GM18520 (cell line): ENCODE results near the gene OSBPL10.
"Not testable (repeated sequence)": the region's sequence is repeated elsewhere in the genome, so short reads cannot be mapped to it uniquely, and the experiment has no call there.

ENCODE experiments used
- ATAC-seq: cut with Tn5 transposase; IDR thresholded peaks from one replicate; pipeline ENCODE4 v1.9.1; 2021; ENCODE audit not compliant: unreplicated experiment

The OSBPL10 gene

GRCh38 chr3:31817411-31817966 lies 163.6 kb downstream of the OSBPL10 start:
- ATAC-seq, result no peak

- ATAC-seq, result no peak
These were observed 165.2 kb downstream of the OSBPL10 start for GRCh38 chr3:31815631-31816440.

DNA sequence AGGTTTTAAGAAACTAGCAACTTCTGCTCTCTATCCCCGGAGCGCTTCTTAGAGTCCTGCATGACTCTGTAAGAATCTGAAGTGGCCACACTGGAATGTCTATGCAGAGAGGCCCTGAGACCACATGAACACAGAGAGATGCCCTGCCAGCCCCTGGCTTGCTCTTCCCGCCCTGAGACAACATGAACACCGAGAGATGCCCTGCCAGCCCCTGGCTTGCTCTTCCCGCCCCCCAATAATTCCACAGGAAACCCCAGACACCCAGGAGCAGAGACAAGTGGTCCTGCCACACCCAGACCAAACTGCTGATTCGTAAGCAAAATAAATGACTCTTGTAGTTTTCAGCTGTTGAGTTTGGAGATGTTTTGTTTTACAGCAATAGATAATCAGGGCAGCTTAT lies 166.1 kb downstream of the OSBPL10 start:
- no peak for ATAC-seq

GRCh38 chr3:31813686-31814085 lies 167.4 kb downstream of the OSBPL10 start:
- ATAC-seq, result no peak

DNA sequence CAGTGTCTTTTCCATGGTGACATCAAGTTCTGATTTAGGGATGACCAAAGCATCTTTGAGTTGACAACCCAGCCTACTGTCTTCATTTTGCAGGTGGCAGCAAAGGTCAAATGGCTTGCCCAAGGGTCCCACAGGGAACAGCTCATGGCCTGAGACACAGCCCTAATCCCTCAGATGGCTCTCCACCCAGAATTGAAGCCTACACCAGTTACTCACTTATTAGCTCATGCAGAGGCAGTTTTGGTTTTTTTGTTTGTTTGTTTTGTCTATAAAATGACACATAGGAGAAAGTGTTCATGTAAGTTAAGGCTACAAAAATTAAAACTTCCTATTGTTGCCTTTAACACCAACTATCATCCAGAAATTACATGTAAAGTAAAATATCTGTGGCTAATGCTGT lies 167.9 kb downstream of the OSBPL10 start:
- ATAC-seq, result no peak

DNA sequence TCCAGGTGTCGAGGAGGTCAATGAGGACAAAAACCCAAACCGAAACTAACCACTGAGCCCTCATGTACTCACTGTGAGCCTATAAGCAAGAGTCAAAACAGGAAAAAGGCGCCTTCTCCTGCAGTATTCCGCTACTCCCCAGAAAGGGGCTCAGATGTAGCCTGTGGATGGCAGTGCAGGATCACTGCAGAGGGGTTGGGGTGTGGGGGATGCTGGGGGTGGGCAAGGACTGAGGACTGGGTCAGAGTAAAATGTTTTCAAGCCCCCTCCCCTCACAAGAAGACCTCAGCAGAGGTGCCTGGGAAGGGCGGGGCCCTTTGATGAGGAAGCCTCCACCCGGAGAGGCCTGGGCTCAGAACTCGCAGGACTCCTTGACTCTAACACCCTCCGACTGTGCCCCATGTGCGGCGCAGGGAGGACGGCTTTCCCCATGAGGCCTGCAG lies 170.1 kb downstream of the OSBPL10 start:
- no peak for ATAC-seq

DNA sequence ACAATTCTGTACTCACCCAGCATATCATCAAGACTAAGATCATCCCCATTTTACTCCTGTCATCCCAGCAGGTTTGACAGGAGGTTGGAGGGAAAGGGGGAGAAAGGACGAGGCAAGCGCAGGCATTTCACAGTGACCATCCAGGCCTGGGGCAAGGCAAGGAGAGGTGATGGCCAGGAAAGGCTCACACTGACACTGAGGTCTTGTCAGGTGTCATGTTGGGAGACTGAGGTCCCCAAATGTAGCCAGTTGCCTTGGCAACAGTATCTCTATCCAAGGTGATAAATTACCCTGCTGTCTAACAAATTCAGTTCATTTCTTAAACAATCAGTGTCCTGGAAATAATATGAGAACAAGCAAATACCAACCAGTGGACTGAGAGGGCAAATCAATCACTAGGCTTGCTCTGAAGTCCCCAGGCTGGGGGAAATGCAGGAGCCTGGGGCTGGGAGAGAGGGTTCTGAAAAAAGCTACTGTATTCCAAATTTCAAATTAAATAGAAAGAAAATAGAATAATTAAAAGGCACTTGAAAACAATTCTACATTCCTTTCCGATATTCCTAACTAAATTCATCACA lies 172.8 kb downstream of the OSBPL10 start:
- no peak for ATAC-seq

- no peak for ATAC-seq
These were observed 176.6 kb downstream of the OSBPL10 start for GRCh38 chr3:31804251-31805051.

DNA sequence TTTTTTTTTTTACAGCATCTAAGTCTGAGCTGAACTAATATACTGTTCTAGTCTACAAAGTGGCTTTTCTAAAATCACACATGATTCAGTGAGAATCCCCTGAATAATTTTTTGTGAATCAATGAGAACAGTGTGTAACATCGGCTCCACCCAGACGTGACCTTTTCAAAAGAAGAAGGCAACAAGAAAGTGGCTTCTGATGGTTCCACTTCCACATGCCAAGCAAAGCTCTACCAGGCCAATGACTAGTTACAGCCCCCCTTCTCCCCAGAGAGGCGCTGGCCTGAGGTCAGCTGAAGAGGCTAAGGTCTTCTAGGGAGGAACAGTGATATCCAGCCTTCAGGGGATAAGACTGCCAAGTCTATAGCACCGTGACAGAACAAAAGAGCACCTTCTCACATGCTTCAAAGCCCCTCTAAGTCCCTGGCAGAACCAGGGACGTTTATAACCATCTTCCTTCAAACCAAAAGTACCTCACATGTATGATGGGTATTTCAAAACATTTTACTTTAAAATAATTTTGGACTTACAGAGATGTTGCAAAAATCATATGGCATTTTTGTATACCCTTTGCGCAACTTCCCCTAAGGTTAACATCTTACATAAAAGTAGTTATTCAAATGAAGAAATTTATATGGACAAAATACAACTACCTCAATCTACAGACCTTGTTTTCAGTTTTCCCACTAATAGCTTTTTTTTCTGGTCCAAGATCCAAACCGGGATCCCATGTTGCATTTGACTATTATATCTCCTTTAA lies 177.9 kb downstream of the OSBPL10 start:
- no peak for ATAC-seq

DNA sequence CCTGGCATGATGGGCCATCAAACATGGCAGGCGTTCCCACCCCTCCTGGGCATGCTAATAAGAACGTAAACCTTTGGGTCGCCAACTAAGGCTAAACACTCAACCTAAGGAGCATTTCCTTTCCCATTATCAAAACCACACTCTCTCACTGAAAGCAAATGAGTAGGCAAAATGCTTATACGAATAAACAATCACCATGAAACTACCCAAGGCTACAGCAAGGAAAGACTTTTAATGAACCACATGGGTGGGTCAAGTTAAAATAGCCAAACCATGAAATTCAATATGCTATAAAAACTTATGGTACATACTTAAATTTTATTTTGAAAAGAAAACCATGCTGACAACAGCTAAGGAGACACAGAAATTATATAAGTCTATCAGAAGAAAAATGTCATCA lies 180.6 kb downstream of the OSBPL10 start:
- no peak for ATAC-seq

DNA sequence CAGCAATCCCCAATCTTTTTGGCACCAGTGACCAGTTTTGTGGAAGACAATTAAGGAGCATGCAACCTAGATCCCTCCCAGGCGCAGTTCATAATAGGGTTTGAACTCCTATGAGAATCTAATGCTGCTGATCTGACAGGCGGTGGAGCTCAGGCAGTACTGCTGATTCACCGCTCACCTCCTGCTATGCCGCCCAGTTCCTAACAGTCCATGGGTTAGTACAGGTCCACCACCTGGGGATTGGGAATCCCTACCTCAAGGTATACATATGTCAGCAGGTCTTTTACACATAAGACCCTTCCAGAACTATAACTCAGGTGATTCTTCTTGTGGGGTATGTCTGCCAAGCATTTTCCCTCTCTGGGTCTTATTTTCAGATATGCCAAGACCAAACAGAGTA lies 182.2 kb downstream of the OSBPL10 start:
- ATAC-seq, result no peak

- ATAC-seq, result no peak
These were observed 187.2 kb downstream of the OSBPL10 start for GRCh38 chr3:31793821-31794220.

GRCh38 chr3:31791090-31791430 lies 190.0 kb downstream of the OSBPL10 start:
- ATAC-seq, result no peak

- ATAC-seq, result no peak
These were observed 190.6 kb downstream of the OSBPL10 start for GRCh38 chr3:31790193-31791089.

GRCh38 chr3:31789429-31789828 lies 191.6 kb downstream of the OSBPL10 start:
- ATAC-seq, result no peak

- ATAC-seq, result no peak
These were observed 195.3 kb downstream of the OSBPL10 start for GRCh38 chr3:31785734-31786133.

- no peak for ATAC-seq
These were observed 195.8 kb downstream of the OSBPL10 start for GRCh38 chr3:31785286-31785685.

DNA sequence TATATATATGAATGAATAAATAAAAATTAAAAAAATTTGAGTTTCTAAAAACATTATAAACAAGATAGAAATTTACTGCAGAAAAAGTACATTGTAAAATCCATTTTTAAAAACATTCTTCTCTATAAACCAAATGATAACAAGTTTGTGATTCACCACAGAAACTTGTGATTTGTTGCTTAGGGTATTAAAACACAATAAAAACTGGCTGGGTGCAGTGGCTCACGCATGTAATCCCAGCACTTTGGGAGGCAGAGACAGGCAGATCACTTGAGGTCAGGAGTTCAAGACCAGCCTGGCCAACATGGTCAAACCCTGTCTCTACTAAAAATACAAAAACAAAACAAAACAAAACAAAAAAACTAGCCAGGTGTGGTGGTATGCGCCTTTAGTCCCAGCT lies 197.2 kb downstream of the OSBPL10 start:
- not testable (repeated sequence) for ATAC-seq

GRCh38 chr3:31782306-31782705 lies 198.8 kb downstream of the OSBPL10 start:
- ATAC-seq, result not testable (repeated sequence)

DNA sequence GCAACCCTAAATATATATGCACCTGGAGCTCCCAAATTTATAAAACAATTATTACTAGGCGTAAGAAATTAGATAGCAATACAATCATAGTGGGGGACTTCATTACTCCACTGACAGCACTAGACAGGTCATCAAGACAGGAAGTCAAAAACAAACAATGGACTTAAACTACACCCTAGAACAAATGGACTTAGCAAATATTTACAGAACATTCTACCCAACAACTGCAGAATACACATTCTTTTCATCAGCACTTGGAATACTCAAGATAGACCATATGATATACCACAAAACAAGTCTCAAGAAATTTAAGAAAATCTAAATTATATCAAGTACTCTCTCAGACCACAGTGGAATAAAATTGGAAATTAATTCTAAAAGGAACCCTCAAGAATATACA lies 201.5 kb downstream of the OSBPL10 start:
- ATAC-seq, result no peak
